Activated T-cell treated with anti-CD3 and anti-CD28 coated beads for 1 hour (primary cell): ENCODE measurements around the gene RBKS.
"Not testable (repeated sequence)": the region's sequence is repeated elsewhere in the genome, so short reads cannot be mapped to it uniquely, and the experiment has no call there.

Experiments used
- DNase-seq: peaks from one replicate; pipeline ENCODE4 v3.0.0-alpha.2; 2020; ENCODE audit warnings: low read depth

Gene RBKS

DNA sequence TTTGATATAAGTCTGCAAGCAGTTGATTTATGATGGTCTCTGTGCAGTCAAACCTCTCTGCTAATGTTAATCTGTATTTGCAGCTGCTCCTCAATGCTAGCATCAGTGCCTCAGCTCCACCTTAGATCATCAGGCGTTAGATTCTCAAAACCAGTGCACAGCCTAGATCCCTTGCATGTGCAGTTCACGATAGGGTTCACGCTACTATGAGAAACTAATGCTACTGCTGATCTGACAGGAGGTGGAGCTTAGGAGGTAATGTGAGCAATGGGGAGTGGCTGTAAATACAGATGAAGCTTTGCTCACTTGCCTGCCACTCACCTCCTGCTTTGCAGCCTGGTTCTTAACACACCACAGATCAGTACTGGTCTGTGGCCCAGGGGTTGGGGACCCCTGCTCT lies 18.4 kb downstream of the RBKS start:
- no peak for DNase-seq

DNA sequence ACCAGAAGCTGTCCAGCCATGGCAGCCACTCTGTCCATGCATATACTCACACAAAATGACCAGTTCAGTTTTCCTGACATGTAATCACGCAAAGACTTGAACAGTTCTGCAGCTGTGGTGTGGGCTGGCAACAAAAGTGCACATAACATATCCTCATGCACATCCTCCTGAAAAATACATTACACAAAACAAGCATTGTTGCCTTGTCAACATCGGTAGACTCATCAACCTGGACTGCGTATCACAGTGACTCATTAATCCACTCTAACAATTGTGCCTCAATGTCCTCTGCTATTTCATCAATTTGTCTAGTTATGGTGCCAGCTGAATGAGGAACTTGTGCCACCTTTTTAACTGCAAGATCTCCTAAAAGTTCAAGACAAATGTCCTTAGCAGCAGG lies 19.5 kb downstream of the RBKS start:
- DNase-seq: no peak

DNA sequence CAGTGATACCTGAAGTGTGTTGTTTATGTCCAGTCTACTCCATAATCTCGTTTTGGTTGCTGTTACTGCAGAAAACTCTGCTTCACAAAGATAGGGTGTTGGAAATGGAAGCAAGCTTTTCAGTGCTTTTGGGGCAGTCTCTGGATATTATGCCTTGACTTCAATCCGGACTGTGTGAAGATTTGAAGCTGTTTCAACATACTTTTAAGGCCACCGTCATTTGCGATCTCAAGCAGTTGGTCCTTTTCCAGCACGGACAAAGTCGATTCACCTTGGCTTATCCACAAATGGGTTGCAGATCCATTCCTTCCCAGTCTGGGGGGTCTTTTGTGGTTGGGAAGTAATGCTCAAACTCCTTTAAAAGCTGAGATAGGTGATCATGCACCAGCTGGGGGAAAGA lies 20.4 kb downstream of the RBKS start:
- DNase-seq: no peak

DNA sequence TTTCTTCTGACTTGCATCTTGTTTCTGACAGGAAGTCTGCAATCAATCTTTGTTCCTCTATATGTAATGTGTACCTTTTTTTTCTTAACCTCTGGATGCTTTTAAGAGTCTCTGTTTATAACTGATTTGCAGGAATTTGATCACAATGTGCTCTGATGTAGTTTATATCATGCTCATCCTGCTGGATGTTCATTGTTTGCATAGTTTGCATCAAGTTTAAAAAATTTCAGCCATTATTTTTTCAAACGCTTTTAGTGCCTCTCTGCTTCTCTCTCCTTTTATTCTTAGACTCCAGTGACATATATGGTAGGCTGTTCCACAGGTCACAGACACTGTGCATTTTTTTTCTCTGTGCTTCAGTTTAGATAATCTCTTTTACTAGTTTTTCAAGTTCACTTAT lies 23.9 kb downstream of the RBKS start:
- no peak for DNase-seq

DNA sequence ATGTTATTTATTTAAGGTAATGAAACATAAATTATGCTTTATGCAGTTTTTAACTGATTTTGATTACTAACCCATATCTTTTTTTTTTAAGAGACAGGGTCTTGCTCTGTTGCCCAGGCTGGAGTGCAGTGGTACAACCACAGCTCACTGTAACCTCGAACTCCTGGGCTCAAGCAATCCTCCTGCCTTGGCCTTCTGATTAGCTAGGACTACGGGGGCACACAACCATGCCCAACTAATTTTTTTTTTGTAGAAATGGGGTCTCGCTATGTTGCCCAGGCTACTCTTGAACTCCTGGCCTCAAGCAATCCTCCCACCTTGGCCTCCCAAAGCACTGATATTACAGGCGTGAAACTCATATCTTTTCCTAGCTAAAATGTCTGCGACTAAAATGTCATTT lies 26.2 kb downstream of the RBKS start:
- not testable (repeated sequence) for DNase-seq

DNA sequence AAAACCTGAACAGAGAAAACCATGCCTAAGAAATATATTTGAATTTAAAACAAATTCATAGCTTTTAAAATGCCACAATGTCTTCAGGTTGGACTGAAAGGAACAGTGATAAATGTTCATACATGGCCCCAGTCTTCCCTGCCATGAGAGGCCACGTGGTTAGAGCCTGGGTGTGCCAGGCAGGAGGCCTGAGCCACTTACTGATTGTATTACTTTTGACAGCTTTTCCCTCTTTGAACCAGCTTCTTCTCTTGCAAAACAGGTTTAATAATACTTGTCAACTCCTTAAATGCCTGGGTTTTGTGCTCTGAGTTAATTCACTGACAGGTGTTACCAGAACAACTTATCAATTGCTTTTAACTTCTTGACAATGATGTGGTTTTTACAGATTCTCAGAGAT lies 27.0 kb downstream of the RBKS start:
- no peak for DNase-seq

DNA sequence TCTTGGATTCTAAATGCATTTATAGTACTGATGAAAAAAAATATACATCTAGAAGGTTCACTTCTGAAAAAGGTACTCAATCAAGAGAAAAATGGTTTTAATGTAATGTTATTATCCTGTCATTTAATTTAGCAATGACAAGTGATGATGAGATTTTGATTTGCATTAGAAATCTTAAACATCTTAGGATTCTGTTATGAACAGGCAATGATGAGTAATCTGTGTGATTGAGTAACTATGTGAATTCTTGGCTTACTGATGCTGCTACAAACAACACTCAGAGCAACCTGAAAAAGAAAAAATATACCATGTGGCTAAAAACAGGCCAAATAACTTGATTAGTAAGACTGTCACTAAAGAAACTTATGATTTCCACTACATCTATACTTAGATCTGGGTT lies 30.1 kb downstream of the RBKS start:
- no peak for DNase-seq

DNA sequence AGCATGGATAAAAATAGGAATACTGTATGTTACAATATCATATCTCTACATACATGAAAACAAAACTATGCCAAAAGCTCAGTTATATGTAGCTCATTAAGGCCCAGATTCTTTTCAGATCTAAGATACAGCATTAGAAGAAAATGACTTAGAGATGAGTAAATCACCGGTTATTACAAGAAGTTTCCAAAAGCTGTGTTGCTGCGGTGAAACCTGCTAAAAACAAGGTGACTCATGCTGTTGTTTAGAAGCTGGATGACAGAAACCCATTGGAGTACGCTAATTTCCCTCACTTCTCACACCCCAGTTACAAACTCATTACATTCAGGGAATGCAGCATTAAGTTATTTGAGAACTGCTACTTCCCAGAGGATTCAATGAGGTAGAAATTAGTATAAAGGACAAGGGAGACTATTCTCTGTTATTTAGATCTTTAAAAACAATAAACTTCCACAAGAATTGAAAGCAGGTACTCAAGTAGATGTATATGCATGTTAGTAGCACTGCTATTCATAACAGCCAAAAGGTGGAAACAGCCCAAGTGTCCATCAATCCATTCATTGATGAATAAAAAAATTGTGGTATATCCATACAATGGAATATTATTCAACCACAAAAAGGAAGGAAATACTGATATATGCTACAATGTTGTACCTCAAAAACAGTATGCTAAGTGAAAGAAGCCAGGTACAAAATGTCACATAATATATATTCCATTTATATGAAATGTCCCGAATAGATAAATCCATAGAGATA lies 32.6 kb downstream of the RBKS start:
- no peak for DNase-seq

DNA sequence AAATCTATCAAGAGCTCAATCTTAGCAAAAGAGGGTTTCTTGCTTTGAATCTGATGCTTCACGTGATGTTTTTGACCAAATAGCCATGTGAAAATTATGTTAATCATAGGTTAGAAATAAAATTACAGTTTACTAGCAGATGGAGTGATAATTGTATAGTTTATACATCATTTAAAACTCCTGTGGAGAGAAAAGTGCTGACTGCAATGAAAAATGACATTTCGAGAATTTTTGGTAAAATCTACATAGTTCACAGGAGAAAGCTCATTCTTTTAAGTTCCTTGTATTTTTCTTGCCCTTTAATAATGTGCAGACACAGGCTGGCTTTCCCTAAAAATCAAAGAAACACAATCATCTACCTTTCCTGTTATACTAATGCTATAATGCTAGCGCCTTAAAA lies 33.2 kb downstream of the RBKS start:
- no peak for DNase-seq

DNA sequence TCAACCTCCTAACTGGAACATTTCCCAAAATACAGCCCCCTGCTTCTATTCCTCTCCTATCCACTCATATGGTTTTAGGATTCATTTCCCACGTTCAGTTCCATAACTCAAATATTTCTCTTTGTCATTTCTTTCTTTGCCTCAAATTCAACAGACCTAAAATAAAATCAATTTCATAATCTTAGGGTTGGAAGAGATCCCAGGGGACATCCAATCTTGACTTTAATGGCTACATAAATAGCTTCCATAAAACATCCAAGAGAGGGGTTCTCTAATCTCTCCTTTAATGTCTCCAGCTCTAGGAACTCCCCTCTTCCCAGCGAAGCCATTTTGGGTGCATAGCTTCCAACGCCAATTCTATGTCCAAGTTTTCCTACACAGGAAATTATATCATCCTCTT lies 33.8 kb downstream of the RBKS start:
- no peak for DNase-seq

DNA sequence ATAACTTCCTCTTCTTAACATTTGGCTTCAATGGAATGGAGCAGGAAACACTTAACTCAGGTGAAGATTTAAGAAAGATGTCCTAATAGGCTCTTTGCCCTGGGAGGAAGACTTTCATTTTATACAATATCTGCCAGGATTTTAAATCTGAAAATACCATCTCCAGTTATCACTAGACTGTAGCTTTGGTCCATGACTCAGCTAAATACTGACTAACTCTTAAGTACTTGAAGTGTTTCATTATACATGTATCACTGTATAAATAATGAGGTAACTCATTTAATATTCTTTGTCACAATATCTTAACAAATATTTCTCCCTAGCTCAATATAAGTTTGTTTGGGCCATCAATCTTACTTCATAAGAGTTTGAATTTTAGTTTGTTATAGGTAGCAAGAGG lies 34.7 kb downstream of the RBKS start:
- no peak for DNase-seq

DNA sequence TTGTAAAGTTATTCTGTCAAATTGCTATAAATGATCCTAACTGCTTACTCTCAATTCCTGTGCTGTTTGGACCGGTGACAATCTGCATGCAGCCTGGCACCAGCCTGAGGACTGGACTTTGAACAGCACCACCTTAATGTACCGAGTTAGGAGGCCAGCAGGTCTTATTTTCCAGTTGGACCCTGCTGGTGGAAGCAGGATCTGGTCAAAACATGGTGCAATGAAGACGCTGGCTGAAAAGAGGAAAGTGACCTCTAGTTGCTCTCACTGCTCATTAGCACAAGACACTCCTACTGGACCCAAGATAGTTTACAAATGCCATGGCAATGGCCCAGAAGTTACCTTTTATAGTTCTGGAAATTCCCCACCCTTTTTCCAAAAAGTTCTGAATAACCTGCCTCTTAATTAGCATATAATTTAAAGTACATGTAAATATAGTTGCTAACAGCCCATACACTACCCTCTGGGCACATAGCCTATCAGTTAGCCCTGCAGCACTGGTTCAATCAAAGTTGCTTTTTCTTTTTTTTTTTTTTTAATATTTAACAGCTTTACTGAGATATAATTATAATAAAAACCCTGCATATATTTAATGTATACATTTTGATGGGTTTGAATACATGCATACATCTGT lies 35.8 kb downstream of the RBKS start:
- DNase-seq: no peak

DNA sequence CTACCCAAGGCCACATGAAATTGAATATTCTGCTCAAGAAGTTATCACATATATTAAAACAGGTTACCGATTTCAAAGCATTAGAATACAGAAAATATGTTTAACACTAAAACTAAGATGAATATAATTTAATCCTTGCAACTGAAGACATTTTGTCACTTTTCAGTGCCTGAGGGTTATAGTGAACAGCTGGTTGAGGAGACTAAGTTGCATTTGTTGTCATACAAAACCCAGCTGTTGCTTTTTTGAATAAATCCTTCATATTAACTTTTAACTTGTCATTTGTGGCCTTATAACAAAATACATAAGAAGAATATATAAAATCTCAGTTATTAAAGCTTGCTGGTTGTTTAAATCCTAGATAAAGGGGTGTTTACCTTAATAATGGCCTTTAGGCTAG lies 37.5 kb downstream of the RBKS start:
- DNase-seq: no peak

DNA sequence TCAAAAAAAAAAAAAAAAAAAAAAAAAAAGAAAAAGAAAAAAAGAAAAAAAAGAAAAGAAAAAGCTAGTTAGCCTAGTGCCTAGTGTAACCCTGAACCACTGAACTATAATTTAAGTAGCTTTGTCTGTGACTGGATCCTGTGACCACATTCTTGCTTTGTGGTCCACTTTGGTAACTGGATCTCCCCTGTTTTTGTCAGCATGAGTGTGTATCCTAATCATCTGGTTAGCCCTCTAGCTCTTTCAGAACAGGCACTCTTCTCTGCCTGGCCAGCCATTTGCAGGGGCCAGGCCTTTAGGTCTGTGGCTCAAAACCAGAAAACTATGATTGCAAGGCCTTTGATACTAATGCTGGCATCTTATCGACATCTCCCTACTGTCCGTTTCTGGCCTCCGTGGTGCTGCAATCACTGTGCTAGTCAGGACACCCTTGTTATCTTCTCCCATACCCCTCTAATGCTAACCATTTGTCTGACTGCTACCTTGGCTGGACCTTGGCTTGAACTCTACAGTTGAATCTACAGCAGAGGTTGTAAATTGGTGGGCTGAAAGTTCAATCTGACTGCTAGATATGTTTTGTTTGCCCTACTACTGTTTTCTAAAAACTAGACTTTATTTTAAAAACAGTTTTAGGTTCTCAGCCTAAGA lies 40.5 kb downstream of the RBKS start:
- DNase-seq: no peak

DNA sequence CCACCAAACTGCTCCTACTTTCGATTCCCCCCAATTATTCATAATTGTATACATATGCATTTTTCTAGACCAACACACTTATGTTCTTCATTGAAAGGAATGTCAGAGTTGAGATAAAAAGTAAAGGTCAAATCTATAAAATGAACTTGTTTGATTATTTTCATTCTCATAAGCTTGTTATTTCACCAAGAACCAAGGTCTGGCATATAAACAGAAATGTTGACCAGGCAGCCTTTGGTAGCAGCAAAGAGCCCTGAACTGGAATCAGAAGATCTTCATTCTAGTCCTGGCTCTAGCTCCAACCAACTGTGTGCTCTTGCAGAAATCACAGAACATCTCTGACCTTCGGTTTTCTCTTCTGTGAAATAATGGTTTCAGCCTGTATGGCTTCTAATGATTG lies 42.9 kb downstream of the RBKS start:
- DNase-seq: no peak

DNA sequence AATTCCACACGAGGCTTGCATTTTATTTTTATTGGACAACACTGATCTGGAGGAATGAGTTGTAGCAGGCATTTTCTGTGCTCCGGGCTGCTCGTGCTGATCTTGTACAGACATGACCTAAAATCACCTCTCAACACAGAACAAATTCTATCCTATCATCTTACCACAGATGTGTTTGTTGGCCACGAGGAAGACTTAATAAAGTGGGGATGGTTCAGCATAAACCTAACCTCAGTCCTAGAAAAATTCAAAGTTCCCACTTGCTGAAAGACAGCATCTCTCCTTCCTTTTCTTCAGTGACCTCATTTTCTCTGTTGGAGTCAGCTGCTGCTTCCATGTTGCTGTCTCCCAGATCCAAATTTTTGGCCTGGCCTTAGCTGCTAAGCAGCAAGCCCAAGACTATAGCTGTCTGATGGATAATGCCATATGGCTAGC lies 45.3 kb downstream of the RBKS start:
- DNase-seq: no peak

DNA sequence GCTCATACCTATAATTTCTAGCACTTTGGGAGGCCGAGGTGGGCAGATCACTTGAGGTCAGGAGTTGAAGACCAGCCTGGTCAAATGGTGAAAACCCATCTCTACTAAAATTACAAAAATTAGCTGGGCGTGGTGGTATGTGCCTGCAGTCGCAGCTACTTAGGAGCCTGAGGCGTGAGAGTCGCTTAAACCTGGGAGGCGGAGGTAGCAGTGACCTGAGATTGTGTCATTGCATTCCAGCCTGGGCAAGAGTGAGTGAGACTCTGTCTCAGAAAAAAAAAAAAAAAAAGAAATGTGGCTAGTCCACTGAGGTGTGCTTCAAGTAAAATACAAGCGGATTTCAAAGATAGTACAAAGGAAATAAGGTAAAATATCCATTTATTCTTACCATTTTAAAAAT lies 46.2 kb downstream of the RBKS start:
- DNase-seq: no peak

DNA sequence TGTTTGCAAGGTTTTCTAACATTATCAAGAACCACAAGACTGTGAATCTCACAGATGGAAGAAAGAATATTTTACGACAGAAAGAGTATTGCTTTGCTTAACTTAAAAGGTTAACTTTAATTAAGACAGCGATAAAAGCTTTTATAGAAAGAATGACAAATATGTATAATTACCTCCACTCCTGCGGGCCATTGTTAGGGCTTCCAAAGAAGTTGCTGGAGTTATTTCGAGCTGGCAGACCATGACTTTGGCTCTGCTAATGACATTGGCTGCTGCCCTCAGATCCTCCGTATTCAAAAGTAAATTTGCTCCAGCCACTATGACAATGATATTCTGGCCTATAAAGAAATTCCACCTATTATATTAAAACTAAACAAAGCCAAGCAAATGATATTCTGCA lies 47.3 kb downstream of the RBKS start:
- DNase-seq: no peak

DNA sequence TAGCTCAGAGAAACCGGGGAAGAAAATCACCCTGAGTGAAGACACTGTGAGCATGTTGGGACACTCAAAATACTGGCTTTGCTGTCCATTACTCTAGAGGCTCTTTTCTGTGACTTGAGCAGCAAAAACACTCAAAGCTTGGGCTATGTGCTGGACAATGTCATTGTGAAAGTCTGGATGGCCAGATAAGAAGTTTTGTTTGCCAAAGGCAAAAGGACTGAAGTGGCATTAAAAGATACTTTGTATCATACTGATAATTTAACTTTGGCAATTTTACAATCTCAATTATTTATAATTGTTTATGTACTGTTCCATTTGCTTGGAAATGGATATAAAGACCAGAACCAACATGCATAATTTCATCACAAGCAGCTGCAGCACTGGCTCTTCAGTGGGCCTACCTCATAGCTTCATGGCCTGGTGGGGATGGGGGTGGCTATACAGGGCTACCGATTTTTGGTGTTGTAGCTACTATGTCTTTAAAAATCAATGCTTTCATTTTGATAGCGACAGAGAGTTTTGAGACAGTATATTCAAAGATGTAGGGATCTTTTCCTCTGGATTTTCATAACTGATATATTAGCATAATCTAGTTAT lies 51.1 kb downstream of the RBKS start:
- DNase-seq: no peak

DNA sequence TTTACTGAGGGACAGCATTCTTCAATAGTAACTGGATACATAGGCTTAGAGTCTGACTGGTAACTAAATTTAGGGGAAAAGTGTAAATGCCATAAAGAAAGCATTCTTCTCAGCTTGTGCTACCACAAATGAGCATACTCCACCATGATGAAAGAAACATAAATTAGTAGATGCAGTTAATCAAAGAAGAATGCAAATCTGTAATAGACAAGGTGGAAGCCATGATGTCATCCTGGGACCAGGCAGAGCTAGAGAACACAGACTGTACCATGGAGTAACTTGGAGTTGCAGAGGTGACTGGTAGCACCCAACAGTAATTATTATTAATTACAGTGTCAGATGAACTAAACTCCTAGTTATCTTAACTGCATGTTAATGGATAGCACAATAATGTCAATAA lies 51.7 kb downstream of the RBKS start:
- DNase-seq: no peak

DNA sequence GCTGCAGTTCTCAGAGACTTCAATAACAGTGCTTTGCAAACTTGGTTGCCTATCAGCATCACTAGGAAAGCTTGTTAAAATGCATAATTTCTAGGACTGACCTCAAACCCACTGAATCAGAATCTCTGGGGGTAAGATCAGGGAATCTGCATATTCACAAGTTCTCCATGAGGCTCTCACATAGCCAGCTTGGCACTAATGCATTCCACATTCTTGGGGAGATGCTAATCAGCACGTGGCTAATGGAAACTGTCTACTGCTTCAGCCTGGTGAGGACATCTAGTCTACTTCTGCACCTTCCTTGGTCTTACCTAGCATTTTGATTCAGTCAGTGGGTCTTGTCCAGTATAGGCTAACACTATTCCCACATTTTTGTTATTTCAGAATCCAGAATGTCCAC lies 56.3 kb downstream of the RBKS start:
- no peak for DNase-seq

DNA sequence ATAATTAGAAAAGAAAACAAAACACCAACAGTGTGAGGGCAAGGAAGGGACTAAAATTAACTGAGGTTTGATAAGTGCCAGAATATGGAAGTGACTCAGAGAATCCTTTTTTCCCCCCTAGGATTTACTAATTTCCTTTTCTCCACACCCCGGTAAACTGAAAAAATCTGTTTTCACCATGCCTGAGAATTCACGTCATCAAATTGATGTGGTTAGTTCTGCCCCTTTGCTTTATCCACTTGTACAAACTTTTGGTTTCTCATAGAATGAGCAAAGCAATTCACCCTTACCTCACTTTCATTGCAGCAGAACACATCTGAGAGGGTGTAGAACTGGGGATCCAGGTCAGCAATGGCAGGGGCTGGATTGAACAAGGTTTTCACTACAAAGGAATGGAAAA lies 57.8 kb downstream of the RBKS start:
- DNase-seq: no peak
